ENCODE results near the gene HOXA3.

GRCh38 chr7:27138472-27138871 lies 13.9 kb downstream of the HOXA3 start:
- TF ChIP-seq, protein P1, sequence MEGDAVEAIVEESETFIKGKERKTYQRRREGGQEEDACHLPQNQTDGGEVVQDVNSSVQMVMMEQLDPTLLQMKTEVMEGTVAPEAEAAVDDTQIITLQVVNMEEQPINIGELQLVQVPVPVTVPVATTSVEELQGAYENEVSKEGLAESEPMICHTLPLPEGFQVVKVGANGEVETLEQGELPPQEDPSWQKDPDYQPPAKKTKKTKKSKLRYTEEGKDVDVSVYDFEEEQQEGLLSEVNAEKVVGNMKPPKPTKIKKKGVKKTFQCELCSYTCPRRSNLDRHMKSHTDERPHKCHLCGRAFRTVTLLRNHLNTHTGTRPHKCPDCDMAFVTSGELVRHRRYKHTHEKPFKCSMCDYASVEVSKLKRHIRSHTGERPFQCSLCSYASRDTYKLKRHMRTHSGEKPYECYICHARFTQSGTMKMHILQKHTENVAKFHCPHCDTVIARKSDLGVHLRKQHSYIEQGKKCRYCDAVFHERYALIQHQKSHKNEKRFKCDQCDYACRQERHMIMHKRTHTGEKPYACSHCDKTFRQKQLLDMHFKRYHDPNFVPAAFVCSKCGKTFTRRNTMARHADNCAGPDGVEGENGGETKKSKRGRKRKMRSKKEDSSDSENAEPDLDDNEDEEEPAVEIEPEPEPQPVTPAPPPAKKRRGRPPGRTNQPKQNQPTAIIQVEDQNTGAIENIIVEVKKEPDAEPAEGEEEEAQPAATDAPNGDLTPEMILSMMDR (IDR thresholded peaks at IDR 0.05; ENCODE audit: insufficient read depth, low read length) = no peak
- TF ChIP-seq SPI1 (IDR thresholded peaks at IDR 0.05; ENCODE audit: borderline replicate concordance, low read depth) (no peak), POLR2AphosphoS5 (IDR thresholded peaks at IDR 0.05; ENCODE audit: low read depth) (no peak), GABPA (IDR thresholded peaks at IDR 0.05; ENCODE audit: low read depth) (no peak)
- TF ChIP-seq, protein P2, sequence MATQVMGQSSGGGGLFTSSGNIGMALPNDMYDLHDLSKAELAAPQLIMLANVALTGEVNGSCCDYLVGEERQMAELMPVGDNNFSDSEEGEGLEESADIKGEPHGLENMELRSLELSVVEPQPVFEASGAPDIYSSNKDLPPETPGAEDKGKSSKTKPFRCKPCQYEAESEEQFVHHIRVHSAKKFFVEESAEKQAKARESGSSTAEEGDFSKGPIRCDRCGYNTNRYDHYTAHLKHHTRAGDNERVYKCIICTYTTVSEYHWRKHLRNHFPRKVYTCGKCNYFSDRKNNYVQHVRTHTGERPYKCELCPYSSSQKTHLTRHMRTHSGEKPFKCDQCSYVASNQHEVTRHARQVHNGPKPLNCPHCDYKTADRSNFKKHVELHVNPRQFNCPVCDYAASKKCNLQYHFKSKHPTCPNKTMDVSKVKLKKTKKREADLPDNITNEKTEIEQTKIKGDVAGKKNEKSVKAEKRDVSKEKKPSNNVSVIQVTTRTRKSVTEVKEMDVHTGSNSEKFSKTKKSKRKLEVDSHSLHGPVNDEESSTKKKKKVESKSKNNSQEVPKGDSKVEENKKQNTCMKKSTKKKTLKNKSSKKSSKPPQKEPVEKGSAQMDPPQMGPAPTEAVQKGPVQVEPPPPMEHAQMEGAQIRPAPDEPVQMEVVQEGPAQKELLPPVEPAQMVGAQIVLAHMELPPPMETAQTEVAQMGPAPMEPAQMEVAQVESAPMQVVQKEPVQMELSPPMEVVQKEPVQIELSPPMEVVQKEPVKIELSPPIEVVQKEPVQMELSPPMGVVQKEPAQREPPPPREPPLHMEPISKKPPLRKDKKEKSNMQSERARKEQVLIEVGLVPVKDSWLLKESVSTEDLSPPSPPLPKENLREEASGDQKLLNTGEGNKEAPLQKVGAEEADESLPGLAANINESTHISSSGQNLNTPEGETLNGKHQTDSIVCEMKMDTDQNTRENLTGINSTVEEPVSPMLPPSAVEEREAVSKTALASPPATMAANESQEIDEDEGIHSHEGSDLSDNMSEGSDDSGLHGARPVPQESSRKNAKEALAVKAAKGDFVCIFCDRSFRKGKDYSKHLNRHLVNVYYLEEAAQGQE (IDR thresholded peaks at IDR 0.05; ENCODE audit: insufficient replicate concordance, low read depth) = no peak

Measured in HL-60 (cell line).